ENCODE measurements around the gene ZNHIT3. TPM values are rescaled to one million over a fixed set of nuclear protein-coding genes. Genes with fewer than 3 reads are reported as not detected.

Gene ZNHIT3
- total and polyA plus RNA-seq, 10 donors, result 24.2 to 58.0 (median 36.0) TPM

- peak; percentile 91 for DNase-seq
- H3K36me3 ChIP-seq, result peaks cover 0 to 69% (median 25%) of the 10 kb centered on the region in 6 donors
- peak overlapping the region; percentile 86 to 99 (median 95) for H3K27ac ChIP-seq
- H3K4me1 ChIP-seq, result peaks cover 7 to 31% (median 21%) of the 10 kb centered on the region in 6 donors
- 10 to 14% (median 11%) methylated on average over 37 to 48 of the region's 48 CpGs for WGBS, 5 donors
- TF ChIP-seq CTCF (IDR thresholded peaks at IDR 0.05 in 8 of 11, conservative IDR thresholded peaks at IDR 0.05 in 3 of 11), result peak in 7 of 11 experiments; percentile 41 to 68 (median 60)
- TF ChIP-seq POLR2A (IDR thresholded peaks at IDR 0.05), result no peak
- H3K27me3 ChIP-seq (replicated peaks in 1 of 7), result no peaks in the 10 kb centered on the region
- H3K4me3 ChIP-seq, result peak overlapping the region; percentile 73 to 100 (median 88)
- intact Hi-C loops (cut with DNase I; ENCODE audit: low total_unique reads), result no loop called here
- no peaks in the 10 kb centered on the region for H3K9me3 ChIP-seq
Observed at GRCh38 chr17:36533935-36534839, 47.7 kb downstream of the ZNHIT3 start.

GRCh38 chr17:36534840-36535668 lies 48.6 kb downstream of the ZNHIT3 start, which contains the start of the genes MYO19 and PIGW:
TSS of gene MYO19 (minus strand) at chr17:36534868. CDS start at chr17:36532538, 2,330 bp downstream.
TSS of gene PIGW (plus strand) at chr17:36534987. CDS start at chr17:36537102, 2,115 bp downstream.
- no peaks in the 10 kb centered on the region for H3K9me3 ChIP-seq
- no peaks in the 10 kb centered on the region for H3K27me3 ChIP-seq (replicated peaks in 1 of 7)
- peak within 1 kb of the TSS; percentile 86 to 99 (median 95) for H3K27ac ChIP-seq
- peak; percentile 97 for DNase-seq
- peak within 1 kb of the TSS; percentile 73 to 100 (median 88) for H3K4me3 ChIP-seq
- H3K4me1 ChIP-seq, result peaks cover 7 to 31% (median 21%) of the 10 kb centered on the region in 6 donors
- H3K36me3 ChIP-seq, result peaks cover 0 to 68% (median 22%) of the 10 kb centered on the region in 6 donors
- peak; percentile 95 to 99 (median 96) for TF ChIP-seq POLR2AphosphoS5 (IDR thresholded peaks at IDR 0.05)
- TF ChIP-seq POLR2A (IDR thresholded peaks at IDR 0.05), result peak in 2 of 3 donors; percentile 55 to 72
- peak in 8 of 11 experiments; percentile 10 to 57 (median 38) for TF ChIP-seq CTCF (IDR thresholded peaks at IDR 0.05 in 8 of 11, conservative IDR thresholded peaks at IDR 0.05 in 3 of 11)
- intact Hi-C loops (cut with DNase I; ENCODE audit: low total_unique reads), result no loop called here
- 0 to 1% (median 0%) methylated on average over 43 to 83 of the region's 83 CpGs for WGBS, 5 donors

GRCh38 chr17:36535669-36536081 lies 49.2 kb downstream of the ZNHIT3 start:
- peak overlapping the region; percentile 73 to 100 (median 88) for H3K4me3 ChIP-seq
- H3K4me1 ChIP-seq, result peaks cover 7 to 31% (median 21%) of the 10 kb centered on the region in 6 donors
- TF ChIP-seq CTCF (IDR thresholded peaks at IDR 0.05 in 8 of 11, conservative IDR thresholded peaks at IDR 0.05 in 3 of 11) (peak in 4 of 11 experiments; percentile 3 to 10 (median 6)), POLR2AphosphoS5 (IDR thresholded peaks at IDR 0.05) (no peak), POLR2A (IDR thresholded peaks at IDR 0.05) (no peak)
- no peaks in the 10 kb centered on the region for H3K9me3 ChIP-seq
- DNase-seq, result no peak
- no peaks in the 10 kb centered on the region for H3K27me3 ChIP-seq (replicated peaks in 1 of 7)
- WGBS, 5 donors, result 9 to 14% (median 11%) methylated on average over 15 of the region's 15 CpGs
- peak overlapping the region; percentile 86 to 99 (median 95) for H3K27ac ChIP-seq
- H3K36me3 ChIP-seq, result peaks cover 0 to 66% (median 21%) of the 10 kb centered on the region in 6 donors
- intact Hi-C loops (cut with DNase I; ENCODE audit: low total_unique reads), result no loop called here

All from spleen (tissue), 11 donors.